SK-N-MC (cell line): ENCODE data around the gene PRRX1.

ENCODE experiments used
- DNase-seq: peaks from one replicate; pipeline ENCODE4 v3.0.0-alpha.2; 2011; ENCODE audit warnings: low read depth, low spot score
- H3K27ac ChIP-seq: fragments of 200-600 bp; sonication (generic); 2 replicates; pipeline ENCODE4 v1.5.1; 2016; ENCODE audit warnings: mixed run types
- H3K36me3 ChIP-seq: fragments of 200-600 bp; sonication (generic); 2 replicates; pipeline ENCODE4 v1.6.1; 2017; ENCODE audit warnings: antibody characterized with exemption, low read length, mixed read lengths; ENCODE audit not compliant: insufficient read depth
- H3K4me3 ChIP-seq: fragments of 200-600 bp; sonication (generic); 2 replicates; pipeline ENCODE4 v1.5.1; 2016
- H3K9ac ChIP-seq: fragments of 200-600 bp; sonication (generic); 2 replicates; pipeline ENCODE4 v1.8.0; 2017; ENCODE audit warnings: mixed run types, mixed read lengths; ENCODE audit not compliant: insufficient read length
- H3K9me3 ChIP-seq: fragments of 200-600 bp; sonication (generic); 2 replicates; pipeline ENCODE4 v1.6.1; 2017; ENCODE audit warnings: low read depth, mild to moderate bottlenecking, antibody characterized with exemption, low read length, moderate library complexity, mixed read lengths
- EZH2 ChIP-seq: fragments of 200-600 bp; sonication (generic); IDR thresholded peaks from one replicate; pipeline ENCODE4 v1.6.1; 2017; ENCODE audit warnings: antibody characterized with exemption
- FOXP2 ChIP-seq: optimal IDR thresholded peaks from 2 replicates; pipeline ENCODE3; 2011; ENCODE audit warnings: mild to moderate bottlenecking, moderate library complexity; ENCODE audit not compliant: insufficient read depth; ENCODE audit errors: extremely low read length, control extremely low read depth
- POLR2AphosphoS5 ChIP-seq: IDR thresholded peaks from 2 replicates; pipeline ENCODE4 v1.6.1; 2012; ENCODE audit warnings: mild to moderate bottlenecking, low read depth, low read length, borderline replicate concordance

The PRRX1 gene

GRCh38 chr1:170692866-170693575 is 29.1 kb downstream of the PRRX1 start:
- no peak overlapping the region for H3K9ac ChIP-seq
- no peaks in the 10 kb centered on the region for H3K36me3 ChIP-seq
- H3K9me3 ChIP-seq, result no peaks in the 10 kb centered on the region
- DNase-seq, result no peak
- peak overlapping the region; percentile 59 for H3K4me3 ChIP-seq
- no peak for TF ChIP-seq POLR2AphosphoS5
- no peak for TF ChIP-seq FOXP2
- TF ChIP-seq EZH2, result no peak
- 0 out of 2 replicates have a peak overlapping the region, but pooled peaks have one; percentile 34 for H3K27ac ChIP-seq

GRCh38 chr1:170694172-170694926 is 30.4 kb downstream of the PRRX1 start:
- peak; percentile 93 for DNase-seq
- H3K9me3 ChIP-seq, result no peaks in the 10 kb centered on the region
- peak overlapping the region; percentile 30 for H3K9ac ChIP-seq
- peak overlapping the region; percentile 59 for H3K4me3 ChIP-seq
- peak; percentile 37; the same call in 1 of the 2 replicates for TF ChIP-seq POLR2AphosphoS5
- TF ChIP-seq FOXP2, result peak; percentile 99
- no peak for TF ChIP-seq EZH2
- H3K36me3 ChIP-seq, result no peaks in the 10 kb centered on the region
- H3K27ac ChIP-seq, result peak overlapping the region; percentile 73

GRCh38 chr1:170695955-170696590 is 32.1 kb downstream of the PRRX1 start:
- Histone ChIP-seq H3K36me3 (no peaks in the 10 kb centered on the region), H3K9ac (no peak overlapping the region), H3K4me3 (peak overlapping the region; percentile 35), H3K9me3 (no peaks in the 10 kb centered on the region), H3K27ac (peak overlapping the region; percentile 69)
- no peak for TF ChIP-seq POLR2AphosphoS5
- no peak for TF ChIP-seq FOXP2
- no peak for TF ChIP-seq EZH2
- no peak for DNase-seq

GRCh38 chr1:170696591-170697290 is 32.8 kb downstream of the PRRX1 start:
- TF ChIP-seq EZH2 (no peak), FOXP2 (no peak), POLR2AphosphoS5 (no peak)
- H3K9ac ChIP-seq, result peak overlapping the region; percentile 21

GRCh38 chr1:170697316-170697715 is 33.4 kb downstream of the PRRX1 start:
- no peak for TF ChIP-seq FOXP2
- TF ChIP-seq EZH2, result no peak
- no peak for TF ChIP-seq POLR2AphosphoS5
- Histone ChIP-seq H3K27ac (peak overlapping the region; percentile 69), H3K9me3 (no peaks in the 10 kb centered on the region), H3K36me3 (no peaks in the 10 kb centered on the region), H3K4me3 (no peak overlapping the region), H3K9ac (no peak overlapping the region)
- DNase-seq, result no peak

More at GRCh38 chr1:170696591-170697290, 32.8 kb downstream of the PRRX1 start:
- Histone ChIP-seq H3K4me3 (peak overlapping the region; percentile 35), H3K27ac (peak overlapping the region; percentile 69), H3K36me3 (no peaks in the 10 kb centered on the region), H3K9me3 (no peaks in the 10 kb centered on the region)
- DNase-seq, result no peak

- H3K9ac ChIP-seq, result no peak overlapping the region
- TF ChIP-seq EZH2, result no peak
- no peak for TF ChIP-seq POLR2AphosphoS5
- TF ChIP-seq FOXP2, result no peak
- H3K4me3 ChIP-seq, result no peak overlapping the region
- no peak for DNase-seq
- H3K9me3 ChIP-seq, result no peaks in the 10 kb centered on the region
- no peaks in the 10 kb centered on the region for H3K36me3 ChIP-seq
- H3K27ac ChIP-seq, result no peak overlapping the region
These were observed 34.7 kb downstream of the PRRX1 start for GRCh38 chr1:170698301-170699275.

GRCh38 chr1:170699696-170700095 is 35.8 kb downstream of the PRRX1 start:
- no peak for TF ChIP-seq POLR2AphosphoS5
- no peak for TF ChIP-seq EZH2
- TF ChIP-seq FOXP2, result no peak
- no peak overlapping the region for H3K9ac ChIP-seq
- H3K9me3 ChIP-seq, result no peaks in the 10 kb centered on the region
- H3K27ac ChIP-seq, result no peak overlapping the region
- DNase-seq, result no peak
- no peaks in the 10 kb centered on the region for H3K36me3 ChIP-seq
- H3K4me3 ChIP-seq, result no peak overlapping the region
